Thymus (tissue), 11 donors: ENCODE data around the gene LCN15. TPM values are rescaled to one million over a fixed set of nuclear protein-coding genes. Genes with fewer than 3 reads are reported as not detected.
"Not testable (repeated sequence)": the region's sequence is repeated elsewhere in the genome, so short reads cannot be mapped to it uniquely, and the experiment has no call there.

ENCODE experiments used
- DNase-seq, 9 donors: peaks; one replicate each; pipeline ENCODE4 v3.0.0-alpha.2; 2013; ENCODE audit warnings: low spot score in 9 of 9, low read depth in 6 of 9, missing footprints in 1 of 9
- H3K27ac ChIP-seq, 2 donors: one replicate each; pipeline ENCODE4 v1.5.1; 2013; ENCODE audit warnings: control low read depth in 1 of 2, low read depth in 1 of 2, low read length in 1 of 2, mild to moderate bottlenecking in 1 of 2, moderate library complexity in 1 of 2
- H3K27me3 ChIP-seq, 2 donors: one replicate each; pipeline ENCODE4 v1.5.1; 2013; ENCODE audit warnings: low read length in 1 of 2; ENCODE audit not compliant: control insufficient read depth in 2 of 2, insufficient read depth in 1 of 2
- H3K36me3 ChIP-seq, 2 donors: one replicate each; pipeline ENCODE4 v1.5.1; 2013; ENCODE audit warnings: low read length in 1 of 2, mild to moderate bottlenecking in 1 of 2, moderate library complexity in 1 of 2; ENCODE audit not compliant: control insufficient read depth in 2 of 2, insufficient read depth in 2 of 2
- H3K4me1 ChIP-seq, 2 donors: one replicate each; pipeline ENCODE4 v1.5.1; 2013; ENCODE audit warnings: low read length in 2 of 2; ENCODE audit not compliant: control insufficient read depth in 2 of 2, insufficient read depth in 2 of 2
- H3K4me3 ChIP-seq, 2 donors: one replicate each; pipeline ENCODE4 v1.5.1; 2013; ENCODE audit warnings: low read length in 2 of 2, control low read depth in 1 of 2, mild to moderate bottlenecking in 1 of 2
- H3K9me3 ChIP-seq, 2 donors: one replicate each; pipeline ENCODE4 v1.5.1; 2013; ENCODE audit warnings: low read length in 1 of 2, mild to moderate bottlenecking in 1 of 2; ENCODE audit not compliant: control insufficient read depth in 2 of 2, insufficient read depth in 1 of 2
- whole genome bisulfite sequencing: extraction: QIAGEN DNeasy Blood & Tissue Kit; methylation state at CpG from one replicate; pipeline ENCODE4 v1.1.7; 2013; 5-methylcytosine and 5-hydroxymethylcytosine counted together
- polyA plus RNA-seq: library from polyadenylated mRNA; stranded (reverse); fragments of 200-250 nt; gene quantifications from one replicate; pipeline ENCODE4 v1.2.3, GENCODE V29; 2013
- total RNA-seq: library from RNA; stranded (reverse); fragments of 120-200 nt; gene quantifications from one replicate; pipeline ENCODE4 v1.2.4, GENCODE V29; 2013
- donor health status: healthy.

The LCN15 gene
- total and polyA plus RNA-seq, 2 donors, result 0.05 to 0.43 TPM

- peaks cover 0 to 2% of the 10 kb centered on the region in 2 donors for H3K36me3 ChIP-seq
- peaks cover 0 to 26% of the 10 kb centered on the region in 2 donors for H3K27me3 ChIP-seq
- H3K9me3 ChIP-seq, result peaks cover 0 to 9% of the 10 kb centered on the region in 2 donors
- H3K27ac ChIP-seq, result no peak overlapping the region
- H3K4me3 ChIP-seq, result no peak overlapping the region
- no peak for DNase-seq
- peaks cover 25 to 42% of the 10 kb centered on the region in 2 donors for H3K4me1 ChIP-seq
- 96% methylated on average over 22 of the region's 22 CpGs for WGBS
Measured at GRCh38 chr9:136803551-136804508, 39.5 kb upstream of the LCN15 start.

- not testable (repeated sequence) for H3K4me3 ChIP-seq, DNase-seq, H3K27ac ChIP-seq, H3K36me3 ChIP-seq
- Histone ChIP-seq H3K27me3 (peaks cover 0 to 29% of the 10 kb centered on the region in 2 donors), H3K9me3 (peaks cover 0 to 10% of the 10 kb centered on the region in 2 donors), H3K4me1 (peaks cover 23 to 46% of the 10 kb centered on the region in 2 donors)
- WGBS, result 96% methylated on average over 8 of the region's 9 CpGs
Measured at GRCh38 chr9:136803009-136803550, 38.8 kb upstream of the LCN15 start.

GRCh38 chr9:136802321-136802720 is 38.0 kb upstream of the LCN15 start:
- Histone ChIP-seq H3K27ac (no peak overlapping the region), H3K4me1 (peaks cover 23 to 51% of the 10 kb centered on the region in 2 donors)
- 83% methylated on average over 6 of the region's 6 CpGs for WGBS

GRCh38 chr9:136799854-136800657 is 35.7 kb upstream of the LCN15 start:
- under 1% methylated on average over 63 of the region's 63 CpGs for WGBS
- Histone ChIP-seq H3K27ac (peak overlapping the region; percentile 69 to 89), H3K27me3 (peaks cover 0 to 35% of the 10 kb centered on the region in 2 donors), H3K4me1 (peaks cover 30 to 62% of the 10 kb centered on the region in 2 donors), H3K9me3 (peaks cover 0 to 10% of the 10 kb centered on the region in 2 donors), H3K36me3 (no peaks in the 10 kb centered on the region), H3K4me3 (peak overlapping the region; percentile 44 to 55)
- peak in 8 of 9 donors; percentile 67 to 95 (median 90) for DNase-seq

More at GRCh38 chr9:136802321-136802720, 38.0 kb upstream of the LCN15 start:
- peaks cover 0 to 31% of the 10 kb centered on the region in 2 donors for H3K27me3 ChIP-seq
- H3K4me3 ChIP-seq, result no peak overlapping the region
- peaks cover 0 to 2% of the 10 kb centered on the region in 2 donors for H3K36me3 ChIP-seq
- peaks cover 0 to 10% of the 10 kb centered on the region in 2 donors for H3K9me3 ChIP-seq
- no peak for DNase-seq

GRCh38 chr9:136799079-136799853 is 34.9 kb upstream of the LCN15 start:
- 32% methylated on average over 35 of the region's 35 CpGs for WGBS
- Histone ChIP-seq H3K4me3 (peak overlapping the region; percentile 44 to 55), H3K27me3 (peaks cover 0 to 35% of the 10 kb centered on the region in 2 donors), H3K9me3 (peaks cover 0 to 10% of the 10 kb centered on the region in 2 donors), H3K36me3 (peaks cover 4 to 6% of the 10 kb centered on the region in 2 donors), H3K4me1 (peaks cover 32 to 70% of the 10 kb centered on the region in 2 donors), H3K27ac (peak overlapping the region in 1 of 2 donors; percentile 89)
- peak in 1 of 9 donors; percentile 47 for DNase-seq

GRCh38 chr9:136798708-136799078 is 34.4 kb upstream of the LCN15 start:
- Histone ChIP-seq H3K9me3 (peaks cover 0 to 10% of the 10 kb centered on the region in 2 donors), H3K4me3 (no peak overlapping the region), H3K36me3 (peaks cover 4 to 7% of the 10 kb centered on the region in 2 donors), H3K27ac (no peak overlapping the region), H3K4me1 (peaks cover 32 to 70% of the 10 kb centered on the region in 2 donors), H3K27me3 (peaks cover 0 to 35% of the 10 kb centered on the region in 2 donors)
- 91% methylated on average over 6 of the region's 6 CpGs for WGBS
- no peak for DNase-seq

- Histone ChIP-seq H3K36me3 (peaks cover 12 to 18% of the 10 kb centered on the region in 2 donors), H3K9me3 (peaks cover 0 to 10% of the 10 kb centered on the region in 2 donors), H3K27me3 (peaks cover 0 to 31% of the 10 kb centered on the region in 2 donors), H3K27ac (peak overlapping the region; percentile 25 to 99), H3K4me1 (peaks cover 40 to 87% of the 10 kb centered on the region in 2 donors)
- DNase-seq, result peak in 1 of 9 donors; percentile 46
- 25% methylated on average over 10 of the region's 10 CpGs for WGBS
- H3K4me3 ChIP-seq, result not testable (repeated sequence)
Measured at GRCh38 chr9:136796775-136797347, 32.5 kb upstream of the LCN15 start.
